B cell (primary cell): Measurements from ENCODE around the gene PPP1R10.

Experiments used
- CTCF ChIP-seq: fragments of 200-600 bp; IDR thresholded peaks from one replicate; pipeline ENCODE4 v1.8.0; 2022; ENCODE audit warnings: antibody characterized with exemption, mild to moderate bottlenecking
- EZH2 ChIP-seq: IDR thresholded peaks from 2 replicates; pipeline ENCODE4 v1.6.1; 2012; ENCODE audit warnings: borderline replicate concordance, low read depth, mild to moderate bottlenecking, moderate library complexity, low read length; ENCODE audit not compliant: insufficient read depth, poor library complexity, severe bottlenecking

GRCh38 chr6:30592287-30592686, 24.8 kb downstream of the PPP1R10 start:
- TF ChIP-seq CTCF: no peak
- no peak for TF ChIP-seq EZH2
